Testis (tissue), 3 donors: ENCODE measurements around the gene TSSK2. TPM values are rescaled to one million over a fixed set of nuclear protein-coding genes. Genes with fewer than 3 reads are reported as not detected.

ENCODE experiments used
- DNase-seq: peaks from one replicate; pipeline ENCODE4 v3.0.0-alpha.2; 2019
- H3K27ac ChIP-seq, 2 donors: fragments of 200-600 bp; sonication (generic); one replicate each; pipeline ENCODE4 v1.5.1; 2019
- H3K27me3 ChIP-seq: fragments of 200-600 bp; sonication (generic); one replicate; pipeline ENCODE4 v1.5.1; 2019
- H3K36me3 ChIP-seq: fragments of 200-600 bp; sonication (generic); one replicate; pipeline ENCODE4 v1.5.1; 2017; ENCODE audit warnings: low read depth; ENCODE audit errors: missing control alignments
- H3K4me1 ChIP-seq: fragments of 200-600 bp; sonication (generic); one replicate; pipeline ENCODE4 v1.5.1; 2019
- H3K4me3 ChIP-seq, 2 donors: fragments of 200-600 bp; sonication (generic); one replicate each; pipeline ENCODE4 v1.5.1; 2017 to 2019
- H3K9me3 ChIP-seq: fragments of 200-600 bp; sonication (generic); one replicate; pipeline ENCODE4 v1.5.1; 2017
- POLR2A ChIP-seq: fragments of 450-650 bp; IDR thresholded peaks from one replicate; pipeline ENCODE4 v1.6.1; 2017; ENCODE audit warnings: antibody characterized with exemption, mild to moderate bottlenecking, moderate library complexity
- WGBS, 2 donors: methylation state at CpG; one replicate each; pipeline ENCODE4 v1.1.5; 2018; 5-methylcytosine and 5-hydroxymethylcytosine counted together
- intact Hi-C: fragments of 100-400 bp; cut with DNase I; formaldehyde crosslinking; loops from one replicate; pipeline ENCODE4 v1.15.1; 2023; ENCODE audit warnings: low total_unique reads
- polyA plus RNA-seq: library from polyadenylated mRNA; stranded (reverse); fragments of 350-450 nt; fragmentation: Illumina TruSeq; extraction: RNeasy Lipid Tissue Mini Kit (QIAGEN cat#74804); gene quantifications from one replicate; pipeline ENCODE4 v1.2.3, GENCODE V29; 2014; ENCODE audit warnings: low read depth, low replicate concordance; ENCODE audit not compliant: insufficient read depth
- total RNA-seq, 2 donors: library from RNA; depleted of rRNA; stranded (reverse); fragments of >200 nt; gene quantifications; one replicate each; pipeline ENCODE4 v1.2.3, GENCODE V29; 2016
- TF ChIP-seq, protein P1 (sequence below), 3 experiments: fragments of 450-650 bp in 2 of 3; fragments of 200-600 bp in 1 of 3; sonication (generic) in 1 of 3; IDR thresholded peaks; one replicate each; pipeline ENCODE4 v1.5.1; 2016 to 2019; ENCODE audit warnings: antibody characterized with exemption in 3 of 3, mild to moderate bottlenecking in 2 of 3, moderate library complexity in 1 of 3

Gene TSSK2
- total and polyA plus RNA-seq, 3 donors from 2014 or later: 66.0 to 205 (median 188) TPM

GRCh38 chr22:19167106-19167869 lies 36.2 kb downstream of the TSSK2 start:
- TF ChIP-seq POLR2A: no peak
- TF ChIP-seq, protein P1, sequence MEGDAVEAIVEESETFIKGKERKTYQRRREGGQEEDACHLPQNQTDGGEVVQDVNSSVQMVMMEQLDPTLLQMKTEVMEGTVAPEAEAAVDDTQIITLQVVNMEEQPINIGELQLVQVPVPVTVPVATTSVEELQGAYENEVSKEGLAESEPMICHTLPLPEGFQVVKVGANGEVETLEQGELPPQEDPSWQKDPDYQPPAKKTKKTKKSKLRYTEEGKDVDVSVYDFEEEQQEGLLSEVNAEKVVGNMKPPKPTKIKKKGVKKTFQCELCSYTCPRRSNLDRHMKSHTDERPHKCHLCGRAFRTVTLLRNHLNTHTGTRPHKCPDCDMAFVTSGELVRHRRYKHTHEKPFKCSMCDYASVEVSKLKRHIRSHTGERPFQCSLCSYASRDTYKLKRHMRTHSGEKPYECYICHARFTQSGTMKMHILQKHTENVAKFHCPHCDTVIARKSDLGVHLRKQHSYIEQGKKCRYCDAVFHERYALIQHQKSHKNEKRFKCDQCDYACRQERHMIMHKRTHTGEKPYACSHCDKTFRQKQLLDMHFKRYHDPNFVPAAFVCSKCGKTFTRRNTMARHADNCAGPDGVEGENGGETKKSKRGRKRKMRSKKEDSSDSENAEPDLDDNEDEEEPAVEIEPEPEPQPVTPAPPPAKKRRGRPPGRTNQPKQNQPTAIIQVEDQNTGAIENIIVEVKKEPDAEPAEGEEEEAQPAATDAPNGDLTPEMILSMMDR (IDR thresholded peaks at IDR 0.05): no peak
- Histone ChIP-seq H3K4me3 (no peak overlapping the region), H3K27me3 (no peaks in the 10 kb centered on the region), H3K36me3 (no peaks in the 10 kb centered on the region), H3K9me3 (no peaks in the 10 kb centered on the region), H3K27ac (no peak overlapping the region), H3K4me1 (peaks cover 9% of the 10 kb centered on the region)
- no peak for DNase-seq
- WGBS, 2 donors: 77 to 79% methylated on average over 10 to 13 of the region's 13 CpGs
- intact Hi-C loops: no loop called here

- H3K4me3 ChIP-seq: no peak overlapping the region
- intact Hi-C loops: no loop called here
- H3K4me1 ChIP-seq: peaks cover 18% of the 10 kb centered on the region
- no peak overlapping the region for H3K27ac ChIP-seq
- no peaks in the 10 kb centered on the region for H3K36me3 ChIP-seq
- TF ChIP-seq POLR2A: no peak
- TF ChIP-seq, protein P1 (IDR thresholded peaks at IDR 0.05): no peak
- H3K27me3 ChIP-seq: no peaks in the 10 kb centered on the region
- no peak for DNase-seq
- 65 to 70% methylated on average over 14 to 17 of the region's 17 CpGs for WGBS, 2 donors
- H3K9me3 ChIP-seq: no peaks in the 10 kb centered on the region
Observed at GRCh38 chr22:19168088-19168890, 37.2 kb downstream of the TSSK2 start.

DNA sequence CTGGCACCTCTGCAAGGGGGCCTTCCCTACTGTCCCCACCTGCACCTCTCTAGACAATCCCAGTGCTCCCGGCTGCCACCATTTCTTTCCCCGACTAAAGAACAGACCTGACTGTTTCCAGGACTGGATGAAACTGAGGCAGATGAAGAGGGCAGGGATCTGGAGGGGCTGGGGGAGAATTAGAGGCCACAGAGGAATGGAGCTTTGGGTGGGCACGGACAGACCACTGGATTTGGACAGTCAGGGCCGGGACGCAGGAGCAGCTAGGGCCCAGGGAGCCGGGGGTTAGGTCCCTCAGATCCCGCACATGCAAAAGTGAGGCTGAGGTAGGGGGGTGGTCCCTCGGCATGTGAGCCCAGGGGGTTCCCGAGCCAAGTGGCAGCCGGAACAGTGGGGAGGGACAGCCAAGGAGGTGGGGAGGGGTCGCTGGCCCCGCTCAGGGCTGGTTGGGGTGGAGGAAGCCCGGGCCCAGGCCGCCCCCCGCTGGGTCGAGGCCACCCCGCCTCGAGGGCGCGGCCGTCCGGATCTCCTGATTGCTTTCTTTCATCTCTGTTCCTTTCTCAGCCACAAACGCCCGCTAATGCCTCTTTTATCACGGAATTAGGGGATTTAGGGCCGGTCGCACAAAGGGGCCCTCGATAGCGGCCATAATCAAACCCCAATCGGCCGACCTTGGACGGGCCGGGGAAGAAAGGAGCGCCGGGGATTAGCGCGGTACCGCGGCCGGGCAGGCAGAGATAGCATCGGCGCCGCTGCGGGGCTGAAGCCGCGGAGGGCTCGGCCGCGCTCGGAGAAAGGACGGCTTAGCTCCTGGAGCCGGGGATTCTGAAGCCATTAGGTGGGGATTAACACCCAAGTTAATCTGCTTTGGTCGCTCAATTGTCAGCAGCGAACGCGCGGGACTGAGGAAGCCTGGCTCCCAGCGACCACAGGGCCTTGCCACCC lies 38.2 kb downstream of the TSSK2 start:
- intact Hi-C loops: no loop called here
- 4 to 6% methylated on average over 40 to 58 of the region's 58 CpGs for WGBS, 2 donors
- H3K27me3 ChIP-seq: no peaks in the 10 kb centered on the region
- peaks cover 26% of the 10 kb centered on the region for H3K4me1 ChIP-seq
- H3K9me3 ChIP-seq: no peaks in the 10 kb centered on the region
- H3K27ac ChIP-seq: no peak overlapping the region
- no peaks in the 10 kb centered on the region for H3K36me3 ChIP-seq
- no peak for DNase-seq
- TF ChIP-seq, protein P1 (IDR thresholded peaks at IDR 0.05): no peak
- TF ChIP-seq POLR2A: no peak
- peak overlapping the region in 1 of 2 donors; percentile 15 for H3K4me3 ChIP-seq

GRCh38 chr22:19169947-19170318 lies 38.8 kb downstream of the TSSK2 start:
- no peak overlapping the region for H3K4me3 ChIP-seq
- peaks cover 31% of the 10 kb centered on the region for H3K4me1 ChIP-seq
- DNase-seq: no peak

More at GRCh38 chr22:19169947-19170318, 38.8 kb downstream of the TSSK2 start:
- intact Hi-C loops: no loop called here
- H3K27me3 ChIP-seq: no peaks in the 10 kb centered on the region
- H3K27ac ChIP-seq: no peak overlapping the region
- 17 to 29% methylated on average over 2 to 7 of the region's 7 CpGs for WGBS, 2 donors
- no peaks in the 10 kb centered on the region for H3K36me3 ChIP-seq
- TF ChIP-seq, protein P1 (IDR thresholded peaks at IDR 0.05): no peak
- no peak for TF ChIP-seq POLR2A
- no peaks in the 10 kb centered on the region for H3K9me3 ChIP-seq
